GM21737 (cell line): Measurements from ENCODE around the gene GRID1.

ENCODE experiments used
- ATAC-seq: cut with Tn5 transposase; IDR thresholded peaks from one replicate; pipeline ENCODE4 v1.9.1; 2021; ENCODE audit warnings: mild to moderate bottlenecking, moderate library complexity; ENCODE audit not compliant: unreplicated experiment

The GRID1 gene

GRCh38 chr10:86355571-86356038, 11.0 kb downstream of the GRID1 start:
- ATAC-seq, result no peak

DNA sequence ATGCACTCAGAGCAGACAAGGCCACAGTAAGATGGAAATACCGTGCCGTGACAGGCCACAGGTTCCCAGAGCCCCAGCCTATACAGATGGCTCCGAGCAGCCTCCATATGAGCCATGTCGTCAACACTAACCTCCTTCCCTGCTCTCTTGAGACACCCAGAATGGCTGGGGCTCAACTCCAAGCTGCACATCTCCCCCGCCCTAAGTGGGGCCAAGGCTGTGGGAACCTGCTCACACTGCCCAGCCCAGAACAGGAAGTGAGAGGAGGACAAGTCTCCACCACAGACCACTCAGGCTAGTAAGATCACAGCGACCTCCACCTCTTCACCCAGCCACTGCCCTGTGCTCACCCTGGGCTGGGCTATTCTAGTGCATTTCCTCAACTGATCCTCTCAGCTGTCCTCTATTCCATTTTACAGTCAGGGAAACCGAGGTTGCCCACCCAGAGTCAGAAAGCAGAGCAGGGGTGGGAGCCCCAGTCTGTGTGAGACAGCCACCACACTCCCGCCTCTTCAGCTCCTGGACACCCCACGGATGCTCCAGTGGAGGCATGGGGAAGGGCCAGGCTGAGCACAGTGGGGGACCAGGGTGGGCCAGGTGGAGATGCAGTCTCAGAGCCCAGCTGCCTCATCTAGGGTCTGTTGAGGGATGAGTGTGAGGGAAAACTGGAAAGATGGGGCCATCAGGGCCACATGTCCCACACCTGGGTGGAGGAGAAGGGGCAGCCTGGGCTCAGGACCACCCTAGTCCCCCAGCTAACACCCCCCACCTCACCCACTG, 11.6 kb downstream of the GRID1 start:
- no peak for ATAC-seq

DNA sequence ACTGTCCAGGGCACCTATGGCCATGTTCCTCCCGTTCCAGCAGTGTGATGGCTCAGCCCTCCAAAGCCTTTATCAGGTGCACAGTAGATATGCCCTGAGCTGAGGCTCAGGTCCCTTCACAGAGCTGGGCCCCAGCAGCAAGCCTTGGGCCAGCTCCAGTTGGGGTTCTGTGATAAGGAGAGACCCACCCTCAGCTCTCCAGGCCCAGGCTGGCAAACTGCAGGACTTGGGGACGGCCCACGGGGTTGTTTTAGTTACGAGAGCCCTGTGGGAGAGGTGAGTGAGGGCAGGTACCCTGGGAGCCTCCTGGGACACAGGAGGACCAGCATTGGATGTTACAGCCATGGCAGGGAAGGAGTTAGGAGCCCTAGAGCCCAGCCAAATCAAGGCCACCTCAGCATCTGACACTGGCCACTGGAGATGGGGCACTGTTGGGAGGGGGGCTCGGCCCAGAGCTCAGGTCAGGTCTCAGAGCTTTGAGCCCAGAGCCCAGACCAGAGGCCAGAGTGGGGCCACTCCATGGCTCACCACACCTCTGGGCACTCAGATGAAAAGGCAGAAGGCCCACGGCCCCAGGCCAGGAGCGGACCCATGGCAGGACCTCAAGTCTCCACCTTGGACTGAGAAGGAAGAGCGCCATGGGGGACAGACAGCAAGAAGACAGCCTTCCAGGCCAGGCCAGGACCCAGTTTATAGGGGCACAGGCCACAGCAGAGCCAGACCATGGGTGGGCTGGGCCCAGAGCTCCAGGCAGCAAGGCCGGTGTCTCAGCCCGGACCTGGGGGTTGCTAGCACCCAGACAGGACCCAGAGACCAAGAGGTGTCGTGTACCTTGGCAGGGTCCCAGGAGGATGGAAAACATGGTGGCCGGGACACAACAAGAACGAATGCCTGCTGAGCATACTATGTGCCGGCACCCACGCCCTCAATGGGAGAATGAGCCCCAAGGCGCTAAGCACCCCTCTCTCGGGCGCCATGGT, 12.8 kb downstream of the GRID1 start:
- no peak for ATAC-seq

DNA sequence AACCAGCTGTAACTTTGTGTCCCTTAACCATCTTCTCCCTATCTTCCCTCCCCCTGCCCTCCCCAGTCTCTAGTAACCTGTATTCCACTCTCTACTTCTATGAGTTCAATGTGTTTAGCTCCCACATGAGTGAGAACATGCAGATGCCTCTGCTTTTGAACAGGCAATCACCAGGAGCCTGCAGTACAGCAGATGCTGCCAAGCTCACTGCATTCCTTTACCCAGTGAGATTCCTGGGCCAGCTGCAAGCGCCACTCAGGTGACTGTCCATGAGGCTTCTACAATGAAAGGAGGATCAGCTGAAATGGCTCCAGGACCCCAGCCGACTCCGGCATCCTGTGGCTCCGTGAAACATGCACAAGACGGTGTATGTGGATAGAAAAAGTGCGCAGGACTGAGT, 15.7 kb downstream of the GRID1 start:
- ATAC-seq, result no peak

GRCh38 chr10:86349940-86350630, 16.5 kb downstream of the GRID1 start:
- no peak for ATAC-seq

DNA sequence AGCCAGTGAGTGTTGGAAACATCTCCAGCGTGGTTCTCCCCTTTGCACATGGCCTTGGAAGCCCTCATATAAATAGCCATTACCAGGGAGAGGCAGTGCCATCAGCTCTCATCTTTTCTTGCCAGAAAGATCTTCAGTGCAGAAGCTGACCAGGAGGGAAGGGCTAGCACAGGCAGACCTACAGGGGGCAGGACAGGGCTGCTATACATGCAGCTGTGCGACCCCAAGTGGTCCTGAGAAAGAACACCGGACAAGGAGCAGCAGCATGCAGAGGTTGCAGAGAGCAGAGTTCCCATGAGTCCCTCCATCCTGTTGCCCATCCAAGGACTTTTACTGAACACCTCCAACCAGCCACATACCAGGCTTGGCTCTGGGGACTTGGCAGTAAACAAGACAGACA, 17.1 kb downstream of the GRID1 start:
- ATAC-seq, result no peak

- no peak for ATAC-seq
Measured at GRCh38 chr10:86348321-86349210, 18.0 kb downstream of the GRID1 start.

GRCh38 chr10:86347856-86348255, 18.7 kb downstream of the GRID1 start:
- no peak for ATAC-seq

- no peak for ATAC-seq
Measured at GRCh38 chr10:86346799-86347665, 19.6 kb downstream of the GRID1 start.

GRCh38 chr10:86345859-86346798, 20.5 kb downstream of the GRID1 start:
- no peak for ATAC-seq

- no peak for ATAC-seq
Measured at GRCh38 chr10:86345296-86345858, 21.2 kb downstream of the GRID1 start.

DNA sequence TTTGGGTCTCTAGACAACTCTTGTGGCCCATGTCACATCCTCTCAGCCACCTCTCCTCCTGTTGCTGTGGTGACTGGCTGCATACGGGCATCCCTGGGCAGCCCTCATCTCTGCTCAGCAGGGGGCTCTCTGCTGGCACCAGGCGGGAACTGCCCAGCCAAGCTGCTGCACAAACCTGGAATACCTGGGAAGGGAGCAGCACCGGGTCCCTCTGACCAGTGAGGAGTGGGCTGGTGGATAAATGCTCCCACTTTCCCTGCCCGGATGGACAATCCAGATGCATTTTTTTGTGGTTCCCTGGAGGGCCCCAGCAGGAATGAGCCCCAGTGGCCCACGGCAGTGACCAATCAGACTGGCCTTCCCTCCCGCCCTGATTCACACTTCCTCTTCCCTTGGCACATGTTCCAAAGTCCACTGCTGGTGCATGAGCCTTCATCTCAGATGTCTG, 21.9 kb downstream of the GRID1 start:
- ATAC-seq, result no peak

- no peak for ATAC-seq
Measured at GRCh38 chr10:86344281-86344680, 22.3 kb downstream of the GRID1 start.

GRCh38 chr10:86343761-86344160, 22.8 kb downstream of the GRID1 start:
- no peak for ATAC-seq

GRCh38 chr10:86342111-86342863, 24.3 kb downstream of the GRID1 start:
- ATAC-seq, result no peak

DNA sequence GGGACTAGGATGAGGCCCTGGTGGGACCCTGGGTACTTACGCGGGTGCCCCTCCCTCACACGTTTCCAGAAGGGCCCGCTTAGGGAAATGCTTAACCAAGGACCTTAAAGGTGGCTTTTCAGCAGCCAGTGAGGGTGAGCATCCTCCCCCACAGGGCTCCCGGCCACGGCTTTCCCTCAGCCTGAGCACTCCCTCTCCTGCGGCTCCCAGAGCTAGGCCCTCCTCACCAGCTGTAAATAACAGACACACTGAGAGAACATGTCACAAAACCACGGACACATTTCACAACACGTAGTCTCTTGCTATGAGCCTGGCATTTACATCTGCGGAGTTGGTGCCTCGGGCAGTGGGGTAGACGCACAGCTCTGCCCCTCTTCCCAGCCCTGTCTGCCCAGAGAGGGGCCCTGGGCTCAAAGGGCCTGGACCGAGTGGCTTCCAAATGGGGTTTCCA, 25.2 kb downstream of the GRID1 start:
- ATAC-seq, result no peak

GRCh38 chr10:86340991-86341260, 25.7 kb downstream of the GRID1 start:
- ATAC-seq, result no peak
